SK-N-SH (cell line): ENCODE data around the gene RSPO4. TPM values are rescaled to one million over a fixed set of nuclear protein-coding genes. Genes with fewer than 3 reads are reported as not detected.

Experiments used
- CTCF ChIA-PET: fragments of 300-600, 350-600 bp; formaldehyde crosslinking; extraction: SDS; loops from one replicate; lab custom pipeline; 2021; lab: Yijun Ruan, JAX
- POLR2A ChIA-PET: fragments of 350-600 bp; sonication (Branson Sonifier 250); formaldehyde crosslinking; extraction: SDS; loops from one replicate; lab custom pipeline; 2020; ENCODE audit warnings: antibody characterized with exemption, inconsistent platforms; lab: Yijun Ruan, JAX
- DNase-seq: peaks from one replicate; pipeline ENCODE4 v3.0.0; 2012
- H2AFZ ChIP-seq: fragments of 200-600 bp; sonication (generic); 2 replicates; pipeline ENCODE4 v1.8.1; 2016; ENCODE audit warnings: antibody characterized with exemption, mild to moderate bottlenecking, low read depth
- H3F3A ChIP-seq: fragments of 200-600 bp; sonication (generic); replicated peaks from 2 replicates; pipeline ENCODE3; 2016; ENCODE audit warnings: antibody characterized with exemption, mild to moderate bottlenecking; ENCODE audit not compliant: insufficient read depth
- H3K27ac ChIP-seq, 2 experiments: fragments of 200-500 bp in 1 of 2; fragments of 200-600 bp in 1 of 2; sonication (Bioruptor generic) in 1 of 2; sonication (generic), shearing (Covaris generic) in 1 of 2; 2 replicates each; pipeline versions ENCODE4 v1.5.1 to v1.6.1; 2014 to 2016; ENCODE audit warnings: low read depth in 2 of 2, inconsistent platforms in 1 of 2, low read length in 1 of 2, mild to moderate bottlenecking in 1 of 2, mixed read lengths in 1 of 2
- H3K27me3 ChIP-seq: fragments of 200-600 bp; sonication (generic), shearing (Covaris generic); 2 replicates; pipeline ENCODE4 v1.6.1; 2016; ENCODE audit warnings: mixed run types; ENCODE audit not compliant: insufficient read depth
- H3K36me3 ChIP-seq, 2 experiments: fragments of 200-500 bp in 1 of 2; fragments of 200-600 bp in 1 of 2; sonication (Bioruptor generic) in 1 of 2; sonication (generic) in 1 of 2; replicated peaks in 1 of 2; 2 replicates each; pipeline versions ENCODE3 to v1.5.1; 2014 to 2016; ENCODE audit warnings: low read length in 1 of 2, mild to moderate bottlenecking in 1 of 2; ENCODE audit not compliant: insufficient read depth in 2 of 2, control insufficient read depth in 1 of 2
- H3K4me1 ChIP-seq, 2 experiments: fragments of 200-500 bp in 1 of 2; fragments of 200-600 bp in 1 of 2; sonication (Bioruptor generic) in 1 of 2; sonication (generic), shearing (Covaris generic) in 1 of 2; 2 replicates each; pipeline versions ENCODE4 v1.5.1 to v1.6.1; 2014 to 2016; ENCODE audit warnings: low read depth in 1 of 2, low read length in 1 of 2, mixed run types in 1 of 2; ENCODE audit not compliant: insufficient read depth in 2 of 2, control insufficient read depth in 1 of 2
- H3K4me2 ChIP-seq: fragments of 200-600 bp; sonication (generic), shearing (Covaris generic); 2 replicates; pipeline ENCODE4 v1.6.1; 2017; ENCODE audit warnings: mixed run types
- H3K4me3 ChIP-seq, 2 experiments: fragments of 200-500 bp in 1 of 2; fragments of 200-600 bp in 1 of 2; sonication (Bioruptor generic) in 1 of 2; sonication (generic), shearing (Covaris generic) in 1 of 2; 2 replicates each; pipeline versions ENCODE4 v1.5.1 to v1.8.1; 2014 to 2016; ENCODE audit warnings: low read depth in 2 of 2, inconsistent platforms in 1 of 2, low read length in 1 of 2, mild to moderate bottlenecking in 1 of 2, mixed read lengths in 1 of 2, moderate library complexity in 1 of 2
- H3K79me2 ChIP-seq: fragments of 200-600 bp; sonication (generic); 2 replicates; pipeline ENCODE4 v1.8.1; 2017; ENCODE audit warnings: mild to moderate bottlenecking; ENCODE audit not compliant: insufficient read depth
- H3K9ac ChIP-seq: fragments of 200-600 bp; sonication (generic); 2 replicates; pipeline ENCODE4 v1.6.1; 2017; ENCODE audit warnings: mixed run types
- H3K9me2 ChIP-seq: fragments of 200-600 bp; sonication (generic); 2 replicates; pipeline ENCODE4 v1.6.1; 2017; ENCODE audit warnings: mixed run types
- H3K9me3 ChIP-seq: fragments of 200-600 bp; sonication (generic); 2 replicates; pipeline ENCODE4 v1.6.1; 2017; ENCODE audit warnings: mixed run types, mild to moderate bottlenecking, moderate library complexity
- H4K20me1 ChIP-seq: fragments of 200-600 bp; sonication (generic); 2 replicates; pipeline ENCODE4 v1.6.1; 2017; ENCODE audit warnings: mild to moderate bottlenecking, mixed run types; ENCODE audit not compliant: insufficient read depth
- EP300 ChIP-seq, 2 experiments: IDR thresholded peaks; 2 replicates each; pipeline versions ENCODE4 v1.4.0 to v1.6.1; 2012; ENCODE audit warnings: borderline replicate concordance in 1 of 2, low read depth in 1 of 2, low read length in 1 of 2
- FOSL2 ChIP-seq: IDR thresholded peaks from 2 replicates; pipeline ENCODE4 v1.4.0; 2012; ENCODE audit warnings: low read depth, mild to moderate bottlenecking, moderate library complexity, borderline replicate concordance
- FOXJ3 ChIP-seq: sonication (generic); formaldehyde crosslinking; IDR thresholded peaks from 2 replicates; pipeline ENCODE4 v1.5.1; 2020; ENCODE audit warnings: mild to moderate bottlenecking, missing genetic modification reagents
- GABPA ChIP-seq: IDR thresholded peaks from 2 replicates; pipeline ENCODE4 v1.4.0; 2012; ENCODE audit warnings: low read depth, mild to moderate bottlenecking
- GATA2 ChIP-seq: sonication (generic); formaldehyde crosslinking; IDR thresholded peaks from 2 replicates; pipeline ENCODE4 v1.5.0; 2020; ENCODE audit warnings: mild to moderate bottlenecking, missing genetic modification reagents
- RAD21 ChIP-seq: IDR thresholded peaks from 2 replicates; pipeline ENCODE4 v1.6.1; 2012; ENCODE audit warnings: mild to moderate bottlenecking, low read length
- SIN3A ChIP-seq: IDR thresholded peaks from 2 replicates; pipeline ENCODE4 v1.6.1; 2012; ENCODE audit warnings: low read depth, mild to moderate bottlenecking, low read length, moderate library complexity, borderline replicate concordance
- TAF1 ChIP-seq: IDR thresholded peaks from 2 replicates; pipeline ENCODE4 v1.6.1; 2012; ENCODE audit warnings: low read depth, mild to moderate bottlenecking, low read length, moderate library complexity, borderline replicate concordance
- TEAD4 ChIP-seq: IDR thresholded peaks from 2 replicates; pipeline ENCODE4 v1.4.0; 2012; ENCODE audit warnings: mild to moderate bottlenecking, borderline replicate concordance; ENCODE audit not compliant: insufficient read depth
- WGBS: methylation state at CpG from one replicate; pipeline ENCODE4 v1.1.6; 2017; ENCODE audit warnings: low lambda C conversion rate; 5-methylcytosine and 5-hydroxymethylcytosine counted together
- polyA plus RNA-seq, 3 experiments: library from polyadenylated mRNA; depleted of rRNA; stranded (reverse); fragments of >200 nt; gene quantifications; 2 replicates each; pipeline ENCODE4 v1.2.3, GENCODE V29; 2012
- TF ChIP-seq, protein P1 (sequence below): IDR thresholded peaks from 2 replicates; pipeline ENCODE4 v1.4.0; 2012; ENCODE audit warnings: low read depth

The RSPO4 gene
- polyA plus RNA-seq, 1 of the 3 experiments (the other 2 are of a cell fraction) = not detected

DNA sequence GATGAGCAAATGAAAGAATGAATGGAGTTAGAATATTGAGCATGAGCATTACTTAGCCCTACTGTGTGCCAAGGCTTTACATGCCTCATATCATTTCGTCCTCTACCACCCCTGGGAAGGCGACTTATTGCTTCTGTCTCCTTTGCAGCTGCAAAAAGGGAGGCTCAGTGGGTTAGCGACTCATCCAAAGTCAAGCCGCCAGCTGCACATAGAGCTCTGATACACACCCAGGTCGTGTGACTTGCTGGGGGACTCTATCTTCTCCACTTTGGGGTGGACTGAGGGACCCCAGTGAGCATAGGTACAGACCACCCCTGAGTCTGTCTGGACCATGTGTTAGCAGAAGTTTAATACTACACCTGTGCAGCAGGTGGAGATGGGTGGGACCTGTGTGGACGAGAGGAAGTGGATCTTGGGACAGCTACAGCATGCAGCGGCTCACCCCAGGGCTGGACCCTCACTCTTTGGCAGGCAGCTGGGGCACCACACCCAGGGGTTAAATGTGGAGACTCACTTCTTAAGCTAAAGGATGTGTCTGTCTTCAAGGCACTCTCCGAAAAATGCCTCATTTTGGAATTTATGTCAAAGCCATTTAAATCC is 49.8 kb downstream of the RSPO4 start:
- H3K9me3 ChIP-seq = no peaks in the 10 kb centered on the region
- H3K9me2 ChIP-seq = no peaks in the 10 kb centered on the region
- no peak overlapping the region for H3K4me2 ChIP-seq
- CTCF ChIA-PET = interaction anchor here (1.3 to 1.9 kb wide), 2 partner anchors 134 to 136 kb away, joined by 7 to 8 read pairs; no protein-coding TSS in a partner anchor
- H3K9ac ChIP-seq = no peak overlapping the region
- POLR2A ChIA-PET = no interaction called here
- no peak overlapping the region for H2AFZ ChIP-seq
- H3K36me3 ChIP-seq = no peaks in the 10 kb centered on the region
- no peak for TF ChIP-seq GATA2 (CRISPR knock-in tag)
- TF ChIP-seq SIN3A = no peak
- no peak for TF ChIP-seq FOSL2
- no peak for TF ChIP-seq TEAD4
- TF ChIP-seq RAD21 = no peak
- TF ChIP-seq, all 33 proteins: peak for 0
- H3K4me3 ChIP-seq = no peak overlapping the region
- 53% methylated on average over 8 of the region's 8 CpGs for WGBS
- H3K4me1 ChIP-seq = peaks cover 0 to 3% of the 10 kb centered on the region in 2 experiments; a peak in 1 of 4 replicates
- no peaks in the 10 kb centered on the region for H4K20me1 ChIP-seq
- no peak for DNase-seq
- no peaks in the 10 kb centered on the region for H3K79me2 ChIP-seq
- no peaks in the 10 kb centered on the region for H3F3A ChIP-seq
- H3K27me3 ChIP-seq = no peaks in the 10 kb centered on the region; the same call in 1 of the 2 replicates
- H3K27ac ChIP-seq = no peak overlapping the region

DNA sequence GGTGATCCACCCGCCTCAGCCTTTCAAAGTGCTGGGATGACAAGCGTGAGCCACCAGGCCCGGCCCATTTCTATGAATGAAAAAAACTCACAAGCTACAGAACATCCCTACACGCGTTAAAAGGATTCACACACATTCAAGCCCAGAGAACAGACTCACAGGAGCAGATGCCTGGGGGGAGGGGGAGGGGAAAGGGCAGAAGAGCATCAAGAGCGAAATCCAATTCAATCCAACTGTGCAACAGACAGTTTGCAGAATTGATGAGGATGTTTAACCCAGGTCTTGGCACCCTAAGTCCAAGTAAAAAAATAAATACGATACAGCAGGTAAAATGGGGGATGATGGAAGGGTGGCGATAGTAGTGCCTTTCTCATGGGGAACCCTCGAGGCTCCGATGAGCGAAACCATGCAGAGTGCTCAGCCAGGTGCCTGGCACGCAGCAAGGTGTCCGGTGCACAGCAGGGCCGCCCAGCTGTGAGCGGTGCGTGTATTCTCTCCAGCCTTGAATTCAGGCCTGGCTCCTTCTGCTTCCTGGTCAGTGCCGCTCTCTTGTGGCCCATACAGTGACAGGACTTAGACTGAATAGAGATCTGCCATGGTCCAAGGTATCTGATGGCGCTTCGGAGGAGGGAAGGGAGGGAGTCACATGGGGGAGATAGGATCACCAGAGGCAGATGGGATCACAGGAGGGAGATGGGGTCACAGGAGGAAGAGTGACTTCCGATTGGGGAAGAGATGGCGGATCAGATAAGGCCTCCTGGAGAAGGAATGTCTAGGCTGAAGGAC is 50.5 kb downstream of the RSPO4 start:
- POLR2A ChIA-PET = no interaction called here
- 64% methylated on average over 19 of the region's 21 CpGs for whole genome bisulfite sequencing
- no peak overlapping the region for H3K4me3 ChIP-seq
- no peak for TF ChIP-seq TAF1
- TF ChIP-seq, protein P1, sequence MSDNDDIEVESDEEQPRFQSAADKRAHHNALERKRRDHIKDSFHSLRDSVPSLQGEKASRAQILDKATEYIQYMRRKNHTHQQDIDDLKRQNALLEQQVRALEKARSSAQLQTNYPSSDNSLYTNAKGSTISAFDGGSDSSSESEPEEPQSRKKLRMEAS = no peak
- no peak for TF ChIP-seq GABPA
- peak; percentile 29; the same call in 1 of the 2 replicates for TF ChIP-seq RAD21
- TF ChIP-seq EP300 (IDR thresholded peaks at IDR 0.05; ENCODE audit: borderline replicate concordance in 1 of 2, low read depth in 1 of 2, low read length in 1 of 2) = no peak
- TF ChIP-seq FOXJ3 (CRISPR knock-in tag) = no peak
- TF ChIP-seq GATA2 (CRISPR knock-in tag) = peak; percentile 13; the same call in 1 of the 2 replicates
- no peak overlapping the region for H3K9ac ChIP-seq
- no peaks in the 10 kb centered on the region for H3K36me3 ChIP-seq
- no peak overlapping the region for H3K4me2 ChIP-seq
- H3K9me2 ChIP-seq = no peaks in the 10 kb centered on the region
- H3K79me2 ChIP-seq = no peaks in the 10 kb centered on the region
- peaks cover 0 to 7% of the 10 kb centered on the region in 2 experiments; a peak in 1 of 4 replicates for H3K4me1 ChIP-seq
- H3K27ac ChIP-seq = no peak overlapping the region
- H2AFZ ChIP-seq = no peak overlapping the region
- H3K27me3 ChIP-seq = no peaks in the 10 kb centered on the region; the same call in 1 of the 2 replicates
- H3K9me3 ChIP-seq = no peaks in the 10 kb centered on the region
- H4K20me1 ChIP-seq = no peaks in the 10 kb centered on the region
- CTCF ChIA-PET = interaction anchor here (1.3 to 1.9 kb wide), 4 partner anchors 119 to 135 kb away, joined by 3 to 8 read pairs (median 6); no protein-coding TSS in a partner anchor
- DNase-seq = no peak
- H3F3A ChIP-seq = no peaks in the 10 kb centered on the region
